ENCODE measurements around the gene MFNG.
A peak's percentile ranks its signal among the peaks of the same experiment; 100 is the strongest.

The MFNG gene

DNA sequence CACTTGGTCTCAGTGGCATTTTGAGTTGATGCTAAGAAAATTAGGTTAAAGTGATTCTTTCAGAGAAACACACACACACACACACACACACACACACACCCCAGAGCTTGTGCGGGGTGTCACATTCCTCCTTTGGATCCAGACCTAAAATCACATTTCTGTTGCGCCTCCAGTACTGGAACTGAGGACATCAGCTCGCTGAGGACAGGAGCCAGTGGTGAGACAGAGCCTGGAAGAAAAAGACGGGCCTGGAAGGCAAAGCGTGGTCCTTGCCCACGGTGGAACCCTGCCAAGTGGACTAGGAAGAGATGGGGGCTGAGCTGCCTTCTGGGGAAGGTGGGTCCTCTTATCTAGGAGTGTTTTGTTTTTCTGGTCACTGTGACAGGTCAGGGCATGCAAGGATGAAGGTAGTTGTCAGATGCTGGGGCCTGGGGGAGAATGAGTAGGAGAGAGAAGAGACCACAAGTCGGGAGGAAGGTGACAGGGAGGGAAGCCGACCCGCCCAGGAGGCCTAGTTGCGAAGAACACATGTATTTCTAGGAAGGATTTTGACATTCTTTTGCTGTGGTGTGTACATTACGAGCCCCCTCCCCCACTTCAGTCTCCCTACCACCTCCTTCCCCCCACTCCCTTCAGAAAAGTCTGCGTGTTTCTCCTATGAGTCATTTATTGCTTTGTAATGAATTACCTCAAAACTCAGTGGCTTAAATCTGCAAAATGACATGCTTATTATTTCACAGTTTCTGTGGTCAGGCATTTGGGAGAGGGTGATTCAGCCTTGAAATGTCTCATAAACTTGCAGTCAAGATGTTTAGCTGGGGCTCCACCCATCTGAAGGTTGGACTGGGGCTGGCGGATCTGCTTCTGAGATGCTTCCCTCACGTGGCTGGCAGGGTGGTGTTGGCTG lies 54.1 kb downstream of the MFNG start:
- peak overlapping the region; percentile 1 to 17 for H3K4me3 Mint-ChIP-seq
- H3K4me1 Mint-ChIP-seq = peaks cover 46% of the 10 kb centered on the region
- peak overlapping the region; percentile 0 to 20 for H3K27ac Mint-ChIP-seq
- H3K9me3 Mint-ChIP-seq = peaks cover 6 to 7% of the 10 kb centered on the region in 2 donors
- ATAC-seq (peak; percentile 91), DNase-seq (peak; percentile 43 to 70)
- peaks cover 45% of the 10 kb centered on the region for H3K27me3 Mint-ChIP-seq

DNA sequence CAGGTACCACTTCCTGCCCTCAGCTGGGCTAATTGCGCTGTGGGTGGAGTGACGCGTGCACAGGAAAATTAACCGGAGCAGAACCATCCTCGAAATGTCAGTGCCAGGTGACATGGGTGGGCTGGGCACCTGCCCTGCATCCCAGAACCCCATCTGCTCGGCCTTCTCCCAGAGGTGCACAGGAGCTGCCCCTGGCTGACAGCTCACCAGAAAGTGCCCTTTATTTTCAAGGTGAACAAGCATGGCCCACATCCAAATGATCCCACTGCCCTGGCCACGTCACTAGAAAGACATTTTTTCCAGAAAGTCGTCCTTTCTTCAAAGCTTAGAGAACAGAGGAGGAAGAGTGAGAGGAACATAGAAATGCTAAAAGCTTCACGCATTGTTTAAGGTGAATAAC lies 54.8 kb downstream of the MFNG start:
- DNase-seq = no peak
- Mint-ChIP-seq H3K27me3 (peaks cover 52% of the 10 kb centered on the region), H3K4me3 (no peak overlapping the region), H3K9me3 (peaks cover 6 to 7% of the 10 kb centered on the region in 2 donors), H3K27ac (no peak overlapping the region), H3K4me1 (peaks cover 53% of the 10 kb centered on the region)
- ATAC-seq = no peak

DNA sequence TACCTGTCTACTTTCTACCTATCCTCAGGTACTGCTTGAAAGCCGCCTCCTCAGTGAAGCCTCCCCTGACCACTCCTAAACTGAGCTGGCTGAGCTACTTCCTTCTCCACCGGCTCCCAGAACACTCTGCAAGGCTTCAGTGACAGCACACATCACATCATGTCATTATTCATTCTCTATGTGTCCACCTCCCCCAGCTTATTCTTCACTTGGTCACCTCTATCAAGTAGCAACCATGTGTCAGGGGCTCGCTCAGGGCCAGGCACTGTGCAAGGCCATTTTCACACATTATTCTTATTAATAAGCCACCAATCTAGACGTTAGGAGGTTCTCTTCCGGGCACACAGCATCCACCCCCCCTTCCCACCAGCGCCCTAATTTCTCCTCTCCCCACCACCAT lies 55.2 kb downstream of the MFNG start:
- no peak for ATAC-seq
- Mint-ChIP-seq H3K27ac (no peak overlapping the region), H3K4me3 (no peak overlapping the region), H3K27me3 (peaks cover 56% of the 10 kb centered on the region), H3K4me1 (peaks cover 57% of the 10 kb centered on the region), H3K9me3 (peaks cover 6 to 7% of the 10 kb centered on the region in 2 donors)
- DNase-seq = no peak

DNA sequence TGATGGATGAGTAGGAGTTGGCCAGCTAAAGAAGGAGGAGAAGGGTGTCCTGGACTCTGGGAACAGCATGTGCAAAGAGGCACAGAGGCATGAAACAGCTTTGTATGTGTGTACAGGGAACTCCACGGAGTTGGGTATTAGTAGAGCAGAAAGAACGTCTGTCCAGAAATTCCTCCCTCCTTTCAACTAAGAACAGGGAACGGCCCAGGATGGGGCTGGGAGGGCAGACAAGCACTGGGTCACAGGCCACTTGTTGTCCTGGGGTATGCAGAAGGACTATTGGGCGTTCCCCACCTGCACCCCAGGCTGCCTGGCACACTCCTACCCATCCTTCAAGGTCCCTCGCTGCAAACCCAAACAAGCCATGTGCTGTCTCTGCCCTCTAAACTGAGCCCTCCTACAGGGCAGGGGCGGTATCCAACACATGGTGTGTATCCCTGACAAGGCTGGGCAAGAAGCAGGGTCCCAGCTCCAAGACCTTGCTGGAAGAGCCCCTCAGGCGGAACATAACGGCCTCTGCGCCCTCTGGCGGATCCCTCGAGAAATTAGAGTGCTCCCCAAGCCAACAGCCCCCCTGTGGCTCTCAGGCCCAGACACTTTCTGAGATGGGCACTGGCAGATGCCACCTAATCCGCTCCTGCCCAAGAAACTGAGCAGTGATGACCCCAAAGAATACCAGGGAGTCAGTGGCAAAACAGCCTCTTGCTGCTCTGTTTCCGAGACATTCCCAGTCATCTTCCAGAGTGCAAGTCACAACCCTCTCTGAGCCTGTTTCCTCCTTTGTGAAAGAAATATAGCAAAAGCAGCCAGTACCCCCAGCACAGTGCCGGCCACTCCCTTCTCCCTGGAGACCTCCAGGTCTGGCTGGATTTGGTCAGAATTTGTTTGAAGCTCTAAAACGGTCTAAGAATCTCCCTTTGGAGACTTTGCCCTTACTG lies 57.3 kb downstream of the MFNG start:
- no peak overlapping the region for H3K4me3 Mint-ChIP-seq

DNA sequence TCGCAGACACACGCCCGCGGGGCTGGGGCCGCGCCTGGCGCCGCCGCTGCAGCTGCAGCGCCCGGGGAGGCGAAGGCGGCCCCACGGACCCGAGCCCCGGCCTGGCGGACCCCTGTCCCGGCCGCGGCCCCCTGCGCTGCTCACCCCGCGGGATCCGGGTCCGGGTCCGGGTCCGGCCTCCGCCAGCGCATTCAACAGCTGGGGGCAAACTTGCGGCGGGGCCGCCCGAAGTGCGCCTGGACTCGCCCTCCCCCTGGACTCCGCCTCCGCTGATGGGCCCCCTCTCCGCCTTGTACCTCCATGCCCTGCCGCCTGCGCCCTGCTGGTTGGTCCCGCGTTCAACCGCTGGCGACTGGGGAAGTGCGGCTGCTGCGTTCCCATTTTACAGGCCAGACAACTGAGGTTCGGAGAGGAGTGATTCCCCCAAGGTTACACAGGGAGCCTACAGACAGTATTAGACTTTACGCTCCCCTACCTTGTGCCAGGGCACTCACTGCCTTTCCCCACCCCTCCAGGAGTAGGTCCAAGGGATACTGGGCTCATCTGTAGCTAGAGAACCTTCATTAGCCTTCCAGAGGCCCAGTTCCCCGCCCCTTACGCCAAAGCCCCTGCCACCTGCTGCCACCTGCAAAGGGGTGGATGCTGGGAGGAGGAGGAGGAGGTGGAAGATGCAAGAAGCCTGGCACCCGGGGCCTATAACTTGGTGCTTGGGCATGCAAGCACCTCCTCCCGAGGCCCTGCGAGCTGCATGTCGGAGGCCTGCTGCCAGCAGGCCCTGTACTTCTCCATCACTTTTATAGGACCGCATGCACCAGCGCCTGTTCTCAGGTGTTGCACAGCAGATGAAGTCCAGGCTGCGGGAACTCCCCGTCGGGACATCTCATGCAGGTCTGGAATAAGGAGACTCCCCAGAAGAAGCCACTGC lies 58.2 kb downstream of the MFNG start:
- ATAC-seq = no peak
- no peak for DNase-seq
- H3K4me1 Mint-ChIP-seq = peaks cover 62% of the 10 kb centered on the region
- no peak overlapping the region for H3K27ac Mint-ChIP-seq
- peaks cover 5 to 7% of the 10 kb centered on the region in 2 donors for H3K9me3 Mint-ChIP-seq
- peaks cover 76% of the 10 kb centered on the region for H3K27me3 Mint-ChIP-seq
- peak overlapping the region; percentile 48 to 63 for H3K4me3 Mint-ChIP-seq

More for the DNA sequence above, 57.3 kb downstream of the MFNG start:
- DNase-seq (peak; percentile 52 to 58), ATAC-seq (no peak)
- Mint-ChIP-seq H3K27ac (no peak overlapping the region), H3K9me3 (peaks cover 6 to 7% of the 10 kb centered on the region in 2 donors), H3K27me3 (peaks cover 76% of the 10 kb centered on the region), H3K4me1 (peaks cover 63% of the 10 kb centered on the region)

DNA sequence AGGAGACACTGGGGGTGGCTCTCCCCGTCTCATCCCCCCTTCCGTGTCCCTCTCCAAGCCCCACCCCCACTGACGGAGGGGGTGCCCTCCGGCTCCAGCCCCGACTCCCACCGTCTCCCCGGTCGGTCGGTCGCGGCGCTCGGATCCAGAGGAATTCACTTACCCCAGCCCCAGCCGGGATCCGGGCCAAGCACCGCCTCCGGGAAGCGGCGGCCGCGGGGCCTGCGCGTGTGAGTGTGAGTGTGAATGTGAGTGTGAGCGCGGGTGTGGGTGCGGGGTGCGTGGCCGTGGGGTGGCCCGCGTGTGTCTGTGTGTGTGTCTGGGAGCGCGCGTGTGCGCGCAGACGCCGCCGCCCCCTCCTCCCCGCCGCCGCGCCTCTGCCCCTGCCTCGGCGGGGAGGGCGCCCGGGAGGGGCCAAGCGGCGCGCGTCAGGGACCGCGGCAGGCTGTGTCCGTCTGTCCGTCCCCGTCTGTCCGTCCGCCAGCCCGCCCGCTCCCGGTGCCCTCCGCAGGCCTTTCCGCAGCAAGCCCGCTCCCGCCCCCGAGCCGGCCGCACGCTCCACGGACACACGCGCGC lies 59.0 kb downstream of the MFNG start, which contains the start of gene ELFN2:
Gene ELFN2 (minus strand): TSS at position 345 of the 576 bp plus-strand sequence. CDS start 51,945 bp downstream, outside the sequence.
- no peak within 1 kb of the TSS for H3K27ac Mint-ChIP-seq
- H3K9me3 Mint-ChIP-seq = no peaks in the 10 kb centered on the region
- H3K4me1 Mint-ChIP-seq = peaks cover 56% of the 10 kb centered on the region
- H3K27me3 Mint-ChIP-seq = peaks cover 76% of the 10 kb centered on the region
- H3K4me3 Mint-ChIP-seq = peak within 1 kb of the TSS; percentile 60 to 75
- ATAC-seq (peak; percentile 21), DNase-seq (no peak)

DNA sequence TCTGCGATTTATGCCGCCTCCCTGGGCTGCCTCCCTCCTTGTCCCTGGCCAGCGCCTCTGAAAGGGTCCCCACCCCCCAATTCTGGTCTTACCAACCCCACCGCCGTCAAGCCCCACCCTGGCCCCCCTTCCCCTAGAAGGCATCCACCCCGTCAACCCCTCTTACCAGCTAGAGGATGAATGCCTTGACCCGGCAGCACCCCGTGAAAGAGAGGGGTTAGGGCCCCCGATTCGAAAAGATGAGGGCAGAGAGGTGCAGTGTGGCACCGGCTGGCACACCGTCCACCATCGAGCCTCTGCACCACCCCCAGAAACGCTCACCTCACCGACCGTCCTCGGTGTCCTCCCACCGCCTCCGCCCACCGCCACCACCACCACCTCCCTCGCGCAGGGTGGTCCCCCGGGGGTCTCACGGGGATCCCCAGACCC lies 59.5 kb downstream of the MFNG start:
- H3K27me3 Mint-ChIP-seq = peaks cover 76% of the 10 kb centered on the region
- H3K27ac Mint-ChIP-seq = no peak overlapping the region
- H3K4me1 Mint-ChIP-seq = peaks cover 56% of the 10 kb centered on the region
- ATAC-seq (peak; percentile 32), DNase-seq (no peak)
- no peaks in the 10 kb centered on the region for H3K9me3 Mint-ChIP-seq
- peak overlapping the region; percentile 60 to 75 for H3K4me3 Mint-ChIP-seq

DNA sequence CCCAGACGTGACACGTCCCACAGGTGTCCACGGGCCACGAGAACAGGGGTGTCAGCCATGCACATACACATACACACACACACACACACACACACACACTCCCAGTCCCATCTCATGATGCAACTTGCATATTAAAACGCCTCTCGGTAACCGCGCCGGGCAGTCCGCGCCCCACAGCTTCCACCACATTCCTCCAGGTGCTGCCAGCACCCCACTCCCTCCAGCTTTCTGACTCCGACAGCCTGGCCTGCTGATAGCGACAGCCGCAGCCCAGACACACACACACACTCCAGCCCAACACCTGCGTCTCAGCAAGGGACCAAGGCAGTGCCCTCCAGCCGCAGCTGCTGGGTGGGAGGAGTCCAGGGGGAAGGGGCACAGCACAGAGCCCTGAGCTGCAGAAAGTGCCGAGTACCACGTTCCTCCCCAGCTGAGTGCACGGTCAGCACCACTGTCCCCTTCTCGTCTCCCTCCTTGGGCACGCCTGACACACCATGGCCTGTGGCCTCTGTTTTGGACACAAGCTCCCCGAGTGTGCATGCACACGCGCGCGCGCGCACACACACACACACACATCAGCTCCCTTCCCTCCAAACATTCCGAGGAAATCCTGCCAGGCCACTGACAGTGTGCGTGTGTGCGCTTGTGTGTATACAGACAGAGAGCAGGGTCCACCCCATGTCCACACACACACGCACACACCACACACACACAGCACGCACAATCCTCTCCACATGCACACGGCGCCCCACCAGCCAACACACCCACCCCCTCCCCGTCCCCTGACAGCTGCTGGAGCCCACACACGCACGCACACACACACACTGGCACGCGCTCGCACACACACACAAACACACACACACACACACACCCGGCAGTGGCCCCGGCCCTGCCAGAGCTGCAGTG lies 60.1 kb downstream of the MFNG start:
- peaks cover 77% of the 10 kb centered on the region for H3K27me3 Mint-ChIP-seq
- ATAC-seq (peak; percentile 8), DNase-seq (no peak)
- no peaks in the 10 kb centered on the region for H3K9me3 Mint-ChIP-seq
- peaks cover 50% of the 10 kb centered on the region for H3K4me1 Mint-ChIP-seq
- no peak overlapping the region for H3K27ac Mint-ChIP-seq
- peak overlapping the region in 1 of 2 donors; percentile 75 for H3K4me3 Mint-ChIP-seq

DNA sequence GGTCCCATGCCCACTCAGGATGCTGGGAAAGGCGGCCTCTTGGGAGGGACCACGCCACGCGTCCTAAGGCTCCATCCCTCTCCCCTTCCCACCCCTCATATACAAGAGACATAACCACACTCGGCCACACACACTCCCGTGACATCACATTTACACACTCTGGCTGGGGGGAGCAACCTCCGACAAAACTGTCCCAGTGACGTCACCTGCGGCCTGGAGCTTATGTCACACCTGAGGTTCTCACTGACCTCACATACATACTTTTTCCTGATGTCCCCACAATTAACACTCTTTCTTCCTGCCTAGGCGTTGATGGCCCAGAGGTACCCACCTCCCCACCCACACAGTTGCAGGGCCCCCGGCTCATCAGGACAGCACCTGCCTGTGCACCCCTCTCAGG lies 60.8 kb downstream of the MFNG start:
- Mint-ChIP-seq H3K27ac (no peak overlapping the region), H3K4me1 (peaks cover 47% of the 10 kb centered on the region), H3K4me3 (no peak overlapping the region), H3K9me3 (no peaks in the 10 kb centered on the region), H3K27me3 (peaks cover 77% of the 10 kb centered on the region)
- ATAC-seq (no peak), DNase-seq (no peak)

DNA sequence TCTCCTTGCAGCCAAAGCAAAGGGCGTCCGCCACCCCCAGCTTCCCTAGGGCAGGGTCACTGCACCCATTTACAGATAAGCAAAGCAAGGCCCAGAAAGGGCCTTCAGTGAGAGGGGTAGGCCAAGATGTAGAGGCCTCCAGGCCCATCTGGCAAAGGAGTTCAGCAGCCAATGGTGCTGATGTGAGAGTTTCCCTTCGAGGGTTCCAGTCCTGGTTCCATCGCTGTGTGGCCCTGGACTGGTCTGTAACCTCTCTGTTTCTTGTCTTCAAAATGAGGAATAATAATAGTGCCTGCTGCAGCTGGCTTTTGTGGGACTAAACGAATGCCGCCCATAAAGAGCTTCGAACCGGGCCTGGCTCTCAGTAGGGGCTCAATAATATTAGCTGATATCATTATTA lies 62.9 kb downstream of the MFNG start:
- H3K4me3 Mint-ChIP-seq = no peak overlapping the region
- H3K4me1 Mint-ChIP-seq = peaks cover 51% of the 10 kb centered on the region
- ATAC-seq (no peak), DNase-seq (no peak)
- peaks cover 77% of the 10 kb centered on the region for H3K27me3 Mint-ChIP-seq
- no peaks in the 10 kb centered on the region for H3K9me3 Mint-ChIP-seq
- H3K27ac Mint-ChIP-seq = no peak overlapping the region

DNA sequence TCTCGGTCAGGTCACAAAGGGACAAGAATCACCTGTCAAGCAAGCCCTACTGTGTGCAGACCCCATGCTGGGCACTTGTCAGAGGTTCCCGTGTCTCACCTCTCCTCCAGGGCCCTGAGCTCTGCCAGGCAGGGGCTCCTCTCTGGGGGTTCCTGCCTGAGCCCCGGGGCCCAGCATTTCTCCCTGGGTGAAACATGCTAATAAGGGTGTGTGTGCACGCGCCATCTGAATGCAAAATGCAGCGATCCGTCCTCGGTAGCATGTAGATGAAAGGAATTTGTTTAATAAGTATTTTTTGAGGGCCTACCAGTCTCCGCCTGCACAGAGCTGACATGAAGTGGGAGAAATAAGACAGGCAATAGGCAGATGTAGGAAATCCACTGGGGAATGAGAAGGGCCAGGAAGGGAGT lies 64.7 kb downstream of the MFNG start:
- Mint-ChIP-seq H3K4me1 (peaks cover 47% of the 10 kb centered on the region), H3K4me3 (no peak overlapping the region), H3K27me3 (peaks cover 77% of the 10 kb centered on the region), H3K27ac (no peak overlapping the region), H3K9me3 (no peaks in the 10 kb centered on the region)
- ATAC-seq (no peak), DNase-seq (no peak)

DNA sequence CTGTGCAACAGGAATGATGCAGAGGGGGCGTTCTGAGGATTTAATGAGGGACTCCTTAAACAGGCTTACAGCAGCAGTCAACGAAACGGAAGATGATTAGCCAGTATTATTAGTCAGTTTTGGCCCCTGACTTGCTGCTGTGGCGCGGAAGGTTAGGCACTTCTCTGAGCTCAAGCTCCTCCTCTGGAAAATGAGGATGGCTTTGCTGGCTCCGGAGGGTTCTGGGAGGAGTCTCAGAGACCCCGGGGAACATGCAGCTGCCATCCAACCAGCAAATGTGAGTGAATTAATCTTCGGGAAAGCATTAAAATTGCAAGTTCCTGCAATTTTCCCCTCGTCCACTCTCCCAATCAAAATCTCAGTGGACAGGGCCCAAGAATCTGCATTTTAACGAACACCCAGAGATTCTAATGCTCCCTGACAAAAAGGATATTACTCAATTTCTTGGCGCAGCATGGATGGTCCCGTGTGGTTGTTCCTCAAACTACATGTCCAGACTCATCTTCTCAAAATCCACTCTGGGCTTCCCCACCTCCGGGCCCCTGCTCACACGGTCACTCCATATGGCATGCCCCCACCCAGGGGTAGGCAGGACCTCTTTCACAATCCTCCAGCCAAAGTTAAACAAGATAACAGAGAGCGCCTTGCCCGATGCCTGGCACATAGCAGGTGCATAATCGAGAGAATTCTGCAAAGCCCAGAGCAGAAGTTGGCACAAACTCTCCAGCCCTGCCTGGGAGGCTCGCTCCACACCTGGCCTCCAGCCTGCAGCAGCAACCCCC lies 65.3 kb downstream of the MFNG start:
- ATAC-seq = no peak
- Mint-ChIP-seq H3K4me3 (peak overlapping the region; percentile 88 to 89), H3K4me1 (peaks cover 47% of the 10 kb centered on the region), H3K27me3 (peaks cover 77% of the 10 kb centered on the region), H3K27ac (no peak overlapping the region), H3K9me3 (no peaks in the 10 kb centered on the region)
- no peak for DNase-seq
